Stomach (tissue), 9 donors: ENCODE measurements around the gene ZSCAN30. TPM values are rescaled to one million over a fixed set of nuclear protein-coding genes. Genes with fewer than 3 reads are reported as not detected.

Experiments
- DNase-seq, 2 donors: peaks; one replicate each; pipeline versions ENCODE4 v3.0.0 to v3.0.0-alpha.2; 2013 to 2019
- H3K27ac ChIP-seq, 5 donors: fragments of 200-600 bp in 4 of 5; sonication (generic) in 4 of 5; one replicate each; pipeline ENCODE4 v1.5.1; 2013 to 2019; ENCODE audit warnings: mild to moderate bottlenecking in 1 of 5, moderate library complexity in 1 of 5
- H3K27me3 ChIP-seq, 3 donors: fragments of 200-600 bp; sonication (generic); one replicate each; pipeline ENCODE4 v1.5.1; 2017 to 2019; ENCODE audit warnings: mixed run types in 1 of 3
- H3K36me3 ChIP-seq, 4 donors: fragments of 200-600 bp; sonication (generic); 1 replicate in 3 of 4; 2 replicates in 1 of 4; pipeline ENCODE4 v1.5.1; 2016 to 2019
- H3K4me1 ChIP-seq, 4 donors: fragments of 200-600 bp; sonication (generic); one replicate each; pipeline ENCODE4 v1.5.1; 2016 to 2019
- H3K4me3 ChIP-seq, 4 donors: fragments of 200-600 bp; sonication (generic) in 3 of 4; one replicate each; pipeline ENCODE4 v1.5.1; 2016 to 2019; ENCODE audit warnings: mild to moderate bottlenecking in 1 of 4
- H3K9me3 ChIP-seq, 4 donors: fragments of 200-600 bp; sonication (generic); one replicate each; pipeline ENCODE4 v1.5.1; 2016 to 2019
- CTCF ChIP-seq, 7 experiments: fragments of 450-650 bp in 4 of 7; fragments of 200-600 bp in 3 of 7; sonication (generic) in 3 of 7; IDR thresholded peaks; one replicate each; pipeline ENCODE4 v1.5.1; 2016 to 2019; ENCODE audit warnings: antibody characterized with exemption in 7 of 7, control low read depth in 2 of 7, mild to moderate bottlenecking in 1 of 7
- EP300 ChIP-seq: sonication (generic); formaldehyde crosslinking; IDR thresholded peaks from one replicate; pipeline ENCODE4 v1.6.1; 2017; ENCODE audit warnings: antibody characterized with exemption
- POLR2A ChIP-seq, 4 donors: fragments of 450-650 bp; IDR thresholded peaks; one replicate each; pipeline ENCODE4 v1.6.1; 2016; ENCODE audit warnings: antibody characterized with exemption in 4 of 4, control low read depth in 2 of 4, mild to moderate bottlenecking in 1 of 4, moderate library complexity in 1 of 4
- POLR2AphosphoS5 ChIP-seq, 3 donors: sonication (generic); formaldehyde crosslinking; IDR thresholded peaks; one replicate each; pipeline ENCODE4 v1.6.1; 2016; ENCODE audit warnings: antibody characterized with exemption in 3 of 3
- WGBS, 5 donors: extraction: QIAGEN DNeasy Blood & Tissue Kit in 3 of 5; methylation state at CpG; one replicate each; pipeline versions ENCODE4 v1.1.5 to v1.1.7; 2013 to 2018; 5-methylcytosine and 5-hydroxymethylcytosine counted together
- intact Hi-C: fragments of 100-400 bp; cut with DNase I; formaldehyde crosslinking; loops from one replicate; pipeline ENCODE4 v1.15.1; 2023; ENCODE audit warnings: low total_unique reads
- polyA plus RNA-seq, 3 donors: library from polyadenylated mRNA; stranded (reverse); fragments of 200-250 nt; gene quantifications; one replicate each; pipeline ENCODE4 v1.2.3, GENCODE V29; 2013
- total RNA-seq, 5 donors: library from RNA; depleted of rRNA; stranded (reverse); fragments of >200 nt; gene quantifications; one replicate each; pipeline versions ENCODE4 v1.1.0 to v1.2.3, GENCODE V29; 2014 to 2016
- donor health status: healthy with polysubstance abuse.
- donor health status: Bipolar disorder and iron deficiency.
- donor health status: healthy.

Gene ZSCAN30
- total and polyA plus RNA-seq, 8 donors, result 3.7 to 22.0 (median 9.6) TPM

- Histone ChIP-seq H3K4me3 (no peak overlapping the region), H3K27me3 (no peaks in the 10 kb centered on the region), H3K9me3 (no peaks in the 10 kb centered on the region), H3K27ac (no peak overlapping the region), H3K4me1 (no peaks in the 10 kb centered on the region), H3K36me3 (peaks cover 0 to 8% (median 6%) of the 10 kb centered on the region in 4 donors)
- TF ChIP-seq POLR2A (IDR thresholded peaks at IDR 0.05) (no peak), POLR2AphosphoS5 (IDR thresholded peaks at IDR 0.05) (no peak)
- intact Hi-C loops, result no loop called here
- DNase-seq, result no peak
- 53 to 78% (median 62%) methylated on average over 3 of the region's 3 CpGs for WGBS, 5 donors
Measured at GRCh38 chr18:35326695-35327387, 36.8 kb upstream of the ZSCAN30 start.

DNA sequence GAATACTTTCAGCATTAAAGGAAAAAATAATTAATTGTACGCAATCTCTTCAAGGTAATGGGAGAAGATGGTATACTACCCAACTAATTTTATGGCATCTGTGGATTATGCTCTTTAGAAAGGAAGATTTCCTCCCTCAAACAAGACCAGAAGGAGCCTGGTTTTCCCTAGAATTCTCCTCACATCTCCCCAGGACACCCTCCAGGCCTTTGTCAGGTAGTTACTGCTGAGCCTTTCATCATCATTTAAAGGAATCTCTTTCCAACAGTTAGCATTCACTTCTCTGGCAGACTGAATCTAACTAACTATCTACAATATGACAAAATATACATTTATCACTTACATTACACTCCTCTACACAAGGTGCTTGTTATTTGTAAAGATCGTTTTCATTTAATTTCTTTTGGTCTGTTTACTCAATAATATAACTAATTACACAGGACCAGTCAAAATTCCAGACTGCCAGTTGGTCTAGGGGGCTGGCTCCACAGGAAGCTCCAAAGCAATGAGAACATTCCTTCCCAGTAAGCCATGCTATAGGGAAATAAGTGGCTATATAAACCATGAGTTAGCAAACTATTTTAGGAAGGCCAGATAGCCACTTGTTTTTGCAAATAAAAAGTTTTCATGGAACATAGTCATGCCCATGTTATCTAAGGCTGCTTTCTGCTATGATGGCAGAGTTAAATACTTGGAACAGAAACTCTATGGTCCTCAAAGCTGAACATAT is 35.1 kb upstream of the ZSCAN30 start:
- DNase-seq, result no peak
- intact Hi-C loops, result no loop called here
- 20 to 82% (median 77%) methylated on average over 2 of the region's 2 CpGs for WGBS, 5 donors
- no peaks in the 10 kb centered on the region for H3K36me3 ChIP-seq
- no peak overlapping the region for H3K4me3 ChIP-seq
- no peaks in the 10 kb centered on the region for H3K9me3 ChIP-seq
- TF ChIP-seq POLR2AphosphoS5 (IDR thresholded peaks at IDR 0.05) (no peak), CTCF (IDR thresholded peaks at IDR 0.05) (no peak), EP300 (no peak), POLR2A (IDR thresholded peaks at IDR 0.05) (no peak)
- H3K4me1 ChIP-seq, result no peaks in the 10 kb centered on the region
- no peak overlapping the region for H3K27ac ChIP-seq
- no peaks in the 10 kb centered on the region for H3K27me3 ChIP-seq

- no peak overlapping the region for H3K4me3 ChIP-seq
- H3K27ac ChIP-seq, result no peak overlapping the region
- no peaks in the 10 kb centered on the region for H3K27me3 ChIP-seq
- TF ChIP-seq CTCF (IDR thresholded peaks at IDR 0.05), result no peak
- TF ChIP-seq EP300, result no peak
- no peak for TF ChIP-seq POLR2AphosphoS5 (IDR thresholded peaks at IDR 0.05)
- no peak for TF ChIP-seq POLR2A (IDR thresholded peaks at IDR 0.05)
- WGBS, 5 donors, result 69 to 74% (median 71%) methylated on average over 3 of the region's 3 CpGs
- intact Hi-C loops, result no loop called here
- no peaks in the 10 kb centered on the region for H3K9me3 ChIP-seq
- H3K4me1 ChIP-seq, result no peaks in the 10 kb centered on the region
- H3K36me3 ChIP-seq, result no peaks in the 10 kb centered on the region
- DNase-seq, result peak in 1 of 2 donors; percentile 29
Measured at GRCh38 chr18:35322486-35323458, 32.7 kb upstream of the ZSCAN30 start.

DNA sequence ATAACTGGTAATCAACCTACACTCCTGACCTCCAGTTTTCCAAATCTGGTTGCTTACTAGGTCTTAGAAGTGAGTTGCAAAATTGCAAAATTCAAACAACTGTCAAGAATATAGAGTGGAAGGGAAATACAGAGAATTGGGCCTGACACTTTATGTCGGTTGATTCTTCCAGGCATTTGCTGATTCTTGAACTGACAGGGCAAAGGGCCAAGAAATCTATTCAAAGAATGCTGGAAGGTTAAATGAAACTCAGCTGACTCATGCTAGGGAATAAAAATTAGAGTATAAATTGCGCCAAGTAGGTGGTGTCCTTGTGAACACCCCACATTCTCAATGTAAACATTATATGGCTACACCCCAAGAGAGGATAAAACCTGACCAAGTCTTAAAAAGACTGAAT is 21.5 kb upstream of the ZSCAN30 start:
- Histone ChIP-seq H3K36me3 (peaks cover 13 to 31% (median 21%) of the 10 kb centered on the region in 4 donors), H3K4me1 (no peaks in the 10 kb centered on the region), H3K27ac (no peak overlapping the region), H3K9me3 (peaks cover 28 to 95% (median 69%) of the 10 kb centered on the region in 4 donors), H3K4me3 (no peak overlapping the region), H3K27me3 (no peaks in the 10 kb centered on the region)
- TF ChIP-seq CTCF (IDR thresholded peaks at IDR 0.05) (no peak), POLR2AphosphoS5 (IDR thresholded peaks at IDR 0.05) (no peak), POLR2A (IDR thresholded peaks at IDR 0.05) (no peak), EP300 (no peak)
- intact Hi-C loops, result no loop called here
- no peak for DNase-seq
- WGBS, 5 donors, result 64 to 82% (median 74%) methylated on average over 2 of the region's 2 CpGs
